Right lobe of liver (tissue), 4 donors: ENCODE results near the gene P2RY1.

Experiments
- CTCF ChIP-seq, 4 donors: fragments of 200-600 bp in 3 of 4; fragments of 450-650 bp in 1 of 4; IDR thresholded peaks; one replicate each; pipeline versions ENCODE4 v1.5.1 to v1.8.0; 2016 to 2022; ENCODE audit warnings: antibody characterized with exemption in 4 of 4, mild to moderate bottlenecking in 2 of 4
- POLR2A ChIP-seq: fragments of 450-650 bp; IDR thresholded peaks from one replicate; pipeline ENCODE4 v1.6.1; 2017; ENCODE audit warnings: antibody characterized with exemption, mild to moderate bottlenecking
- donor health status: DM: no; HTN: no; CAD: no.
- donor health status: DM: no; HTN: no; CAD: no.
- donor health status: DM: no; HTN: yes; CAD: no.

GRCh38 chr3:152853196-152853595 lies 18.3 kb downstream of the P2RY1 start:
- TF ChIP-seq CTCF (IDR thresholded peaks at IDR 0.05) (no peak), POLR2A (no peak)
